OCI-LY7 (cell line): Measurements from ENCODE around the gene FBRSL1. TPM values are rescaled to one million over a fixed set of nuclear protein-coding genes. Genes with fewer than 3 reads are reported as not detected.

Experiments
- BruUV-seq: library from RNA; stranded (reverse); fragments of 400-500 nt; replicated peaks from 2 replicates; lab custom pipeline; 2021; lab: Mats Ljungman, UMichigan
- CTCF ChIA-PET: fragments of 300-600 bp; sonication (Branson Sonifier 250); formaldehyde crosslinking; loops from one replicate; lab custom pipeline; 2022; ENCODE audit warnings: antibody characterized with exemption; ENCODE audit not compliant: unreplicated experiment; lab: Charles Lee
- POLR2A ChIA-PET: fragments of 300-600 bp; sonication (Branson Sonifier 250); formaldehyde crosslinking; loops from one replicate; lab custom pipeline; 2022; ENCODE audit warnings: antibody characterized with exemption; lab: Charles Lee
- DNase-seq: peaks from one replicate; pipeline ENCODE4 v3.0.0-alpha.2; 2015; ENCODE audit warnings: low spot score
- H2AFZ ChIP-seq: fragments of 200-600 bp; sonication (generic), shearing (Covaris generic); 2 replicates; pipeline ENCODE4 v1.6.1; 2014; ENCODE audit warnings: mild to moderate bottlenecking, antibody characterized with exemption, low read length, moderate library complexity
- H3K27ac ChIP-seq: fragments of 200-600 bp; sonication (generic); 2 replicates; pipeline ENCODE4 v1.5.1; 2014; ENCODE audit warnings: mixed run types, low read depth, mild to moderate bottlenecking, moderate library complexity, low read length, inconsistent platforms; ENCODE audit not compliant: poor library complexity, severe bottlenecking
- H3K36me3 ChIP-seq: fragments of 200-600 bp; sonication (generic); 2 replicates; pipeline ENCODE4 v1.6.1; 2014; ENCODE audit warnings: mild to moderate bottlenecking, antibody characterized with exemption, low read length, moderate library complexity, mixed read lengths; ENCODE audit not compliant: insufficient read depth
- H3K4me1 ChIP-seq: fragments of 200-600 bp; sonication (generic); 2 replicates; pipeline ENCODE4 v1.5.1; 2014; ENCODE audit warnings: mild to moderate bottlenecking, low read length; ENCODE audit not compliant: insufficient read depth, poor library complexity, severe bottlenecking
- H3K4me2 ChIP-seq: fragments of 200-600 bp; sonication (generic); 2 replicates; pipeline ENCODE4 v1.6.1; 2014; ENCODE audit warnings: mild to moderate bottlenecking, low read length
- H3K4me3 ChIP-seq: fragments of 200-600 bp; sonication (generic); 2 replicates; pipeline ENCODE4 v1.5.1; 2014; ENCODE audit warnings: mild to moderate bottlenecking, low read depth, low read length; ENCODE audit not compliant: poor library complexity, severe bottlenecking
- H3K79me2 ChIP-seq: fragments of 200-600 bp; sonication (generic); 2 replicates; pipeline ENCODE4 v1.6.1; 2016; ENCODE audit warnings: low read depth, mild to moderate bottlenecking, low read length, moderate library complexity, mixed read lengths; ENCODE audit not compliant: insufficient read depth
- H3K9me2 ChIP-seq: fragments of 200-600 bp; sonication (generic); 2 replicates; pipeline ENCODE4 v1.6.1; 2016; ENCODE audit warnings: mild to moderate bottlenecking, low read length, mixed read lengths; ENCODE audit not compliant: insufficient read depth
- H3K9me3 ChIP-seq: fragments of 200-600 bp; sonication (generic); 2 replicates; pipeline ENCODE4 v1.6.1; 2014; ENCODE audit warnings: mild to moderate bottlenecking, mixed run types, low read length, mixed read lengths
- H4K20me1 ChIP-seq: fragments of 200-600 bp; sonication (generic); 2 replicates; pipeline ENCODE4 v1.6.1; 2014; ENCODE audit warnings: mild to moderate bottlenecking, antibody characterized with exemption, low read length, moderate library complexity, mixed read lengths; ENCODE audit not compliant: insufficient read depth
- EZH2phosphoT487 ChIP-seq: fragments of 200-600 bp; sonication (generic); IDR thresholded peaks from 2 replicates; pipeline ENCODE4 v1.6.1; 2018; ENCODE audit warnings: low read depth, borderline replicate concordance, mild to moderate bottlenecking, mixed run types, antibody characterized with exemption, low read length, moderate library complexity, mixed read lengths
- intact Hi-C: fragments of 100-400 bp; cut with micrococcal nuclease; formaldehyde crosslinking; loops from one replicate; pipeline ENCODE4 v1.10.0; 2022; ENCODE audit not compliant: unreplicated experiment
- total RNA-seq, 2 experiments: library from RNA; depleted of rRNA in 1 of 2; stranded (reverse); fragments of >200 nt in 1 of 2; shearing (Covaris generic) in 1 of 2; gene quantifications; 2 replicates each; pipeline ENCODE4 v1.2.3, GENCODE V29; 2014 to 2022
- TF ChIP-seq, protein P1 (sequence below): fragments of 200-600 bp; sonication (generic); conservative IDR thresholded peaks from 2 replicates; pipeline ENCODE4 v1.5.1; 2014; ENCODE audit warnings: mild to moderate bottlenecking, antibody characterized with exemption, low read length, moderate library complexity, mixed read lengths

FBRSL1 gene
- total RNA-seq, 2 experiments from 2014 or later, result 24.6 to 87.8 TPM

DNA sequence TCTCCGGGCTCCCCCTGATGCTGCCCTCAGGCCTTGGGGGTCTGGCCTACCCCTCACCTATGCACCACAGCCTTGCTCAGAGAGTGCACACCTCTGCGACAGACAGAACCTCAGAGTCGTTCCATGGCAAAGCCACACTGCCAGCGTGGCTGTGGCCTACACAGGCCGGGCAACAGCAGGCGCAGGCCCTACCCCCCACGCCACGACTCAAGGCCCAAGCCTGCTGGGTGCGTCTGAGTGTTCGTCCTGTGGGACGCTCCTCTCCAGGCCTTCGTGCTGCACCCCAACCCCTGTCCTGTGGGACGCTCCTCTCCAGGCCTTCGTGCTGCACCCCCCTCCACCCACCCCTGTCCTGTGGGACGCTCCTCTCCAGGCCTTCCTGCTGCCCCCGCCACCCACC is 66.3 kb downstream of the FBRSL1 start:
- Histone ChIP-seq H3K9me3 (no peaks in the 10 kb centered on the region), H2AFZ (no peak overlapping the region), H3K4me3 (no peak overlapping the region), H3K27ac (no peak overlapping the region), H3K4me1 (peaks cover 18% of the 10 kb centered on the region), H4K20me1 (no peaks in the 10 kb centered on the region), H3K79me2 (no peaks in the 10 kb centered on the region), H3K36me3 (no peaks in the 10 kb centered on the region), H3K9me2 (no peaks in the 10 kb centered on the region), H3K4me2 (no peak overlapping the region)
- ChIA-PET POLR2A (no interaction called here), CTCF (no interaction called here)
- BruUV-seq, result no TSS peak
- intact Hi-C loops, result no loop called here
- no peak for DNase-seq
- TF ChIP-seq, protein P1, sequence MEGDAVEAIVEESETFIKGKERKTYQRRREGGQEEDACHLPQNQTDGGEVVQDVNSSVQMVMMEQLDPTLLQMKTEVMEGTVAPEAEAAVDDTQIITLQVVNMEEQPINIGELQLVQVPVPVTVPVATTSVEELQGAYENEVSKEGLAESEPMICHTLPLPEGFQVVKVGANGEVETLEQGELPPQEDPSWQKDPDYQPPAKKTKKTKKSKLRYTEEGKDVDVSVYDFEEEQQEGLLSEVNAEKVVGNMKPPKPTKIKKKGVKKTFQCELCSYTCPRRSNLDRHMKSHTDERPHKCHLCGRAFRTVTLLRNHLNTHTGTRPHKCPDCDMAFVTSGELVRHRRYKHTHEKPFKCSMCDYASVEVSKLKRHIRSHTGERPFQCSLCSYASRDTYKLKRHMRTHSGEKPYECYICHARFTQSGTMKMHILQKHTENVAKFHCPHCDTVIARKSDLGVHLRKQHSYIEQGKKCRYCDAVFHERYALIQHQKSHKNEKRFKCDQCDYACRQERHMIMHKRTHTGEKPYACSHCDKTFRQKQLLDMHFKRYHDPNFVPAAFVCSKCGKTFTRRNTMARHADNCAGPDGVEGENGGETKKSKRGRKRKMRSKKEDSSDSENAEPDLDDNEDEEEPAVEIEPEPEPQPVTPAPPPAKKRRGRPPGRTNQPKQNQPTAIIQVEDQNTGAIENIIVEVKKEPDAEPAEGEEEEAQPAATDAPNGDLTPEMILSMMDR, result no peak
- TF ChIP-seq EZH2phosphoT487, result no peak

DNA sequence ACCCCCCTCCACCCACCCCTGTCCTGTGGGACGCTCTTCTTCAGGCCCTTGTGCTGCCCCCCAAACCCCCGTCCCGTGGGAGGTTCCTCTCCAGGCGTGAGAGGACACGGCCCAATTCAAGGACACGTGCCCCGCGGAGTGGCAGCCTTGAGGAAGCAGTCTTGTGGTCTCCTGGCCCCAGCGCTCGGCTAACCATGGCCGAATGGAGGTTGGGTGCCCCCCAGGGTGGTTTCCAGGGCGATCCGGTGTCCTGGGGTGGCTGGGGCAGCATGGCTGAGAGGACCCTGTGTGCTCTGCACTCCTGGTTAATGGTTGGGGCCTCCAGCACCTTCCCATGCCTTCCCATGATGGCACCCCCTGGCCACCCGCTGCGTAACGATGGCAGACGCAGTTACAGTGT is 66.8 kb downstream of the FBRSL1 start:
- Histone ChIP-seq H3K9me3 (no peaks in the 10 kb centered on the region), H3K27ac (no peak overlapping the region), H4K20me1 (no peaks in the 10 kb centered on the region), H3K4me1 (peaks cover 24% of the 10 kb centered on the region), H3K4me3 (no peak overlapping the region), H3K9me2 (no peaks in the 10 kb centered on the region), H3K79me2 (no peaks in the 10 kb centered on the region), H3K36me3 (no peaks in the 10 kb centered on the region), H2AFZ (no peak overlapping the region), H3K4me2 (no peak overlapping the region)
- no peak for DNase-seq
- no TSS peak for BruUV-seq
- CTCF ChIA-PET, result no interaction called here
- intact Hi-C loops, result no loop called here
- TF ChIP-seq, protein P1, result no peak
- TF ChIP-seq EZH2phosphoT487, result no peak
- POLR2A ChIA-PET, result no interaction called here

DNA sequence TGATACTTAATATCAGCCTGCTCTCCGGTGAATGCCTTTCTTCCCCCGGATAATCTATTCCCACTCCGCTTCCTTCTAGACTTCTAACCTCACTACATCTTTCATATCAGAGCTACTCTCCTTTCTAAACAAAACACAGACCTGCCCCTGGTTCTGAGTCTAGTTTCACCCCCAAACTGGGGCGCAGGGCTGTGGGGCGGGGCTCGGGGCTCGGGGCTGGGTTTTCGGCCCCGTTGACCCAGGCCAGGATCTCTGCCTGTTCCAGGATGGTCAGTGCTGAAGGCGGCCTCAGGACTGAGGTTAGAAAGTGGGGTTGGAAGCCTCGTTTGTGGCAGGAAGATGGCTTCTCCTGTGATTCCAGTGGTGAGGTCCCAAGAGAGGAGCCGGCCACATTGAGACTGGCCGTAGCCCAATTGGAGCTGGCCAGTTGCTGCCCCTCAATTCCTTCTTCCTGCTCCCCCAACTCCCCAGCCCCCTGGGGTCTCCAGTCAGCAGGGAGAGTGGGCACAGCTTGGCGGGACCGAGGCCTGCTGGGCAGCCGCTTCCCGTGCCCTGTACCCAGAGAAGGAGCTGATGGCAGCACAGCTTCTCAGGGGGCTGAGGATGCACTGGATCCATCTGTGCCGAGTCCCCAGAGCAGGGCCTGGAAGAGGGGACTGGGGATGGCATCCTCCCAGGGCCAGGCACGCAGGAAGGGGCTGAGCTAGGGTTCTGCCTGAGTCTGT is 67.5 kb downstream of the FBRSL1 start:
- H3K4me2 ChIP-seq, result no peak overlapping the region
- TF ChIP-seq, protein P1, result no peak
- no peak for TF ChIP-seq EZH2phosphoT487
- H3K79me2 ChIP-seq, result no peaks in the 10 kb centered on the region
- no peak overlapping the region for H3K27ac ChIP-seq
- no peaks in the 10 kb centered on the region for H3K36me3 ChIP-seq
- intact Hi-C loops, result no loop called here
- ChIA-PET CTCF (no interaction called here), POLR2A (no interaction called here)
- H3K9me3 ChIP-seq, result no peaks in the 10 kb centered on the region
- peaks cover 31% of the 10 kb centered on the region for H3K4me1 ChIP-seq
- no peak for DNase-seq
- H2AFZ ChIP-seq, result no peak overlapping the region
- no TSS peak for BruUV-seq
- H4K20me1 ChIP-seq, result no peaks in the 10 kb centered on the region
- no peak overlapping the region for H3K4me3 ChIP-seq
- H3K9me2 ChIP-seq, result no peaks in the 10 kb centered on the region
